Neural progenitor cell (in vitro differentiated cells): ENCODE results near the gene PTPRK.

ENCODE experiments used
- EZH2 ChIP-seq: fragments of 200-600 bp; sonication (generic); IDR thresholded peaks from 2 replicates; pipeline ENCODE4 v1.6.1; 2017; ENCODE audit warnings: antibody characterized with exemption, mild to moderate bottlenecking, moderate library complexity
- TF ChIP-seq, protein P1 (sequence below): fragments of 200-600 bp; sonication (generic); IDR thresholded peaks from 2 replicates; pipeline ENCODE4 v1.5.1; 2017; ENCODE audit warnings: antibody characterized with exemption, mild to moderate bottlenecking

GRCh38 chr6:128174724-128175123 lies 345.7 kb downstream of the PTPRK start:
- TF ChIP-seq, protein P1, sequence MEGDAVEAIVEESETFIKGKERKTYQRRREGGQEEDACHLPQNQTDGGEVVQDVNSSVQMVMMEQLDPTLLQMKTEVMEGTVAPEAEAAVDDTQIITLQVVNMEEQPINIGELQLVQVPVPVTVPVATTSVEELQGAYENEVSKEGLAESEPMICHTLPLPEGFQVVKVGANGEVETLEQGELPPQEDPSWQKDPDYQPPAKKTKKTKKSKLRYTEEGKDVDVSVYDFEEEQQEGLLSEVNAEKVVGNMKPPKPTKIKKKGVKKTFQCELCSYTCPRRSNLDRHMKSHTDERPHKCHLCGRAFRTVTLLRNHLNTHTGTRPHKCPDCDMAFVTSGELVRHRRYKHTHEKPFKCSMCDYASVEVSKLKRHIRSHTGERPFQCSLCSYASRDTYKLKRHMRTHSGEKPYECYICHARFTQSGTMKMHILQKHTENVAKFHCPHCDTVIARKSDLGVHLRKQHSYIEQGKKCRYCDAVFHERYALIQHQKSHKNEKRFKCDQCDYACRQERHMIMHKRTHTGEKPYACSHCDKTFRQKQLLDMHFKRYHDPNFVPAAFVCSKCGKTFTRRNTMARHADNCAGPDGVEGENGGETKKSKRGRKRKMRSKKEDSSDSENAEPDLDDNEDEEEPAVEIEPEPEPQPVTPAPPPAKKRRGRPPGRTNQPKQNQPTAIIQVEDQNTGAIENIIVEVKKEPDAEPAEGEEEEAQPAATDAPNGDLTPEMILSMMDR = no peak
- TF ChIP-seq EZH2 = no peak
